Spleen (tissue), 11 donors: ENCODE data around the gene ZNF277. TPM values are rescaled to one million over a fixed set of nuclear protein-coding genes. Genes with fewer than 3 reads are reported as not detected.

Source experiments
- DNase-seq: peaks from one replicate; pipeline ENCODE4 v3.0.0-alpha.2; 2020
- H3K27ac ChIP-seq, 8 donors: fragments of 200-600 bp; sonication (generic) in 7 of 8; 1 replicate in 4 of 8; 2 replicates in 4 of 8; pipeline versions ENCODE4 v1.5.0 to v1.8.0; 2016 to 2021; ENCODE audit warnings: inconsistent platforms in 4 of 8, mild to moderate bottlenecking in 4 of 8, moderate library complexity in 1 of 8
- H3K27me3 ChIP-seq, 7 donors: fragments of 200-600 bp; sonication (generic) in 6 of 7; replicated peaks in 1 of 7; 1 replicate in 4 of 7; 2 replicates in 3 of 7; pipeline versions ENCODE4 v1.5.0 to v1.8.0; 2016 to 2021; ENCODE audit warnings: inconsistent platforms in 3 of 7, mild to moderate bottlenecking in 1 of 7
- H3K36me3 ChIP-seq, 6 donors: fragments of 200-600 bp; sonication (generic) in 5 of 6; 1 replicate in 4 of 6; 2 replicates in 2 of 6; pipeline versions ENCODE4 v1.5.0 to v1.8.0; 2016 to 2021; ENCODE audit warnings: inconsistent platforms in 2 of 6
- H3K4me1 ChIP-seq, 6 donors: fragments of 200-600 bp; sonication (generic) in 5 of 6; 1 replicate in 3 of 6; 2 replicates in 3 of 6; pipeline versions ENCODE4 v1.5.0 to v1.8.0; 2016 to 2021; ENCODE audit warnings: inconsistent platforms in 3 of 6
- H3K4me3 ChIP-seq, 8 donors: fragments of 200-600 bp; sonication (generic) in 7 of 8; 1 replicate in 4 of 8; 2 replicates in 4 of 8; pipeline versions ENCODE4 v1.5.0 to v1.8.0; 2016 to 2021; ENCODE audit warnings: inconsistent platforms in 4 of 8, mild to moderate bottlenecking in 4 of 8, moderate library complexity in 2 of 8
- H3K9me3 ChIP-seq, 8 donors: fragments of 200-600 bp; sonication (generic) in 7 of 8; 1 replicate in 4 of 8; 2 replicates in 4 of 8; pipeline versions ENCODE4 v1.5.0 to v1.8.0; 2016 to 2021; ENCODE audit warnings: inconsistent platforms in 4 of 8
- CTCF ChIP-seq, 11 experiments: fragments of 200-600 bp in 7 of 11; fragments of 450-650 bp in 4 of 11; sonication (generic) in 4 of 11; IDR thresholded peaks in 8 of 11; conservative IDR thresholded peaks in 3 of 11; 1 replicate in 7 of 11; 2 replicates in 4 of 11; pipeline versions ENCODE4 v1.4.0 to v1.8.0; 2016 to 2021; ENCODE audit warnings: antibody characterized with exemption in 11 of 11, inconsistent platforms in 4 of 11, mild to moderate bottlenecking in 1 of 11
- POLR2A ChIP-seq, 3 donors: fragments of 450-650 bp; IDR thresholded peaks; one replicate each; pipeline ENCODE4 v1.5.1; 2017; ENCODE audit warnings: antibody characterized with exemption in 3 of 3, mild to moderate bottlenecking in 1 of 3
- POLR2AphosphoS5 ChIP-seq, 3 donors: sonication (generic); formaldehyde crosslinking; IDR thresholded peaks; one replicate each; pipeline ENCODE4 v1.5.1; 2017; ENCODE audit warnings: antibody characterized with exemption in 3 of 3
- WGBS, 5 donors: extraction: QIAGEN DNeasy Blood & Tissue Kit in 3 of 5; methylation state at CpG; one replicate each; pipeline versions ENCODE4 v1.1.5 to v1.1.7; 2013 to 2018; 5-methylcytosine and 5-hydroxymethylcytosine counted together
- intact Hi-C: fragments of 100-400 bp; cut with DNase I; formaldehyde crosslinking; loops from one replicate; pipeline ENCODE4 v1.15.0; 2023; ENCODE audit warnings: low total_unique reads
- polyA plus RNA-seq, 3 donors: library from polyadenylated mRNA; stranded (reverse); fragments of 200-250 nt; gene quantifications; one replicate each; pipeline ENCODE4 v1.2.1, GENCODE V29; 2013
- total RNA-seq, 7 donors: library from RNA; depleted of rRNA in 3 of 7; stranded (reverse); fragments of >200 nt in 3 of 7; fragmentation: NEBNext Ultra II Directional in 4 of 7; extraction: Animal tissue kit (Norgen Biotek cat#: 25700) in 4 of 7; gene quantifications; one replicate each; pipeline versions ENCODE4 v1.1.0 to v1.2.1, GENCODE V29; 2016 to 2021
- donor health status: healthy with polysubstance abuse.
- donor health status: DM: no; HTN: no; CAD: no; lungs with moderate emphysema.
- donor health status: DM: no; HTN: no; CAD: no.
- donor health status: Bipolar disorder and iron deficiency.
- donor health status: healthy.
- donor health status: DM: no; HTN: no; CAD: no.
- donor health status: DM: yes; HTN: yes; CAD: no.

ZNF277 gene
- total and polyA plus RNA-seq, 10 donors: 14.5 to 36.1 (median 19.6) TPM

- Histone ChIP-seq H3K27me3 (no peaks in the 10 kb centered on the region), H3K36me3 (no peaks in the 10 kb centered on the region), H3K27ac (no peak overlapping the region), H3K9me3 (no peaks in the 10 kb centered on the region), H3K4me1 (peaks cover 0 to 30% (median 2%) of the 10 kb centered on the region in 6 donors), H3K4me3 (no peak overlapping the region)
- no peak for DNase-seq
- intact Hi-C loops: no loop called here
- TF ChIP-seq CTCF (IDR thresholded peaks at IDR 0.05 in 8 of 11, conservative IDR thresholded peaks at IDR 0.05 in 3 of 11) (no peak), POLR2AphosphoS5 (IDR thresholded peaks at IDR 0.05) (no peak), POLR2A (IDR thresholded peaks at IDR 0.05) (no peak)
These were observed 7.8 kb downstream of the ZNF277 start for GRCh38 chr7:112214268-112214667.

GRCh38 chr7:112214883-112215282, 8.4 kb downstream of the ZNF277 start:
- no peaks in the 10 kb centered on the region for H3K9me3 ChIP-seq
- no peaks in the 10 kb centered on the region for H3K36me3 ChIP-seq
- no peaks in the 10 kb centered on the region for H3K27me3 ChIP-seq
- WGBS, 5 donors: 84 to 96% (median 88%) methylated on average over 2 of the region's 2 CpGs
- no peak overlapping the region for H3K4me3 ChIP-seq
- intact Hi-C loops: no loop called here
- H3K27ac ChIP-seq: no peak overlapping the region
- DNase-seq: no peak
- TF ChIP-seq POLR2A (IDR thresholded peaks at IDR 0.05) (no peak), CTCF (IDR thresholded peaks at IDR 0.05 in 8 of 11, conservative IDR thresholded peaks at IDR 0.05 in 3 of 11) (no peak), POLR2AphosphoS5 (IDR thresholded peaks at IDR 0.05) (no peak)
- peaks cover 0 to 26% (median 2%) of the 10 kb centered on the region in 6 donors for H3K4me1 ChIP-seq

- Histone ChIP-seq H3K4me1 (peaks cover 0 to 22% (median 2%) of the 10 kb centered on the region in 6 donors), H3K36me3 (peaks cover 0 to under 1% (median 0%) of the 10 kb centered on the region in 6 donors), H3K27ac (no peak overlapping the region), H3K27me3 (no peaks in the 10 kb centered on the region), H3K9me3 (no peaks in the 10 kb centered on the region), H3K4me3 (no peak overlapping the region)
- 88 to 94% (median 91%) methylated on average over 4 of the region's 4 CpGs for WGBS, 5 donors
- intact Hi-C loops: no loop called here
- no peak for TF ChIP-seq POLR2AphosphoS5 (IDR thresholded peaks at IDR 0.05)
- no peak for DNase-seq
These were observed 9.3 kb downstream of the ZNF277 start for GRCh38 chr7:112215787-112216186.

- peak; percentile 43 for DNase-seq
- TF ChIP-seq POLR2A (IDR thresholded peaks at IDR 0.05) (no peak), CTCF (IDR thresholded peaks at IDR 0.05 in 8 of 11, conservative IDR thresholded peaks at IDR 0.05 in 3 of 11) (no peak), POLR2AphosphoS5 (IDR thresholded peaks at IDR 0.05) (no peak)
- no peak overlapping the region for H3K27ac ChIP-seq
- H3K4me3 ChIP-seq: no peak overlapping the region
- intact Hi-C loops: no loop called here
- H3K9me3 ChIP-seq: no peaks in the 10 kb centered on the region
- H3K4me1 ChIP-seq: no peaks in the 10 kb centered on the region
- no peaks in the 10 kb centered on the region for H3K27me3 ChIP-seq
- 88 to 93% (median 92%) methylated on average over 20 of the region's 20 CpGs for WGBS, 5 donors
- H3K36me3 ChIP-seq: peaks cover 0 to 9% (median 0%) of the 10 kb centered on the region in 6 donors
These were observed 14.5 kb downstream of the ZNF277 start for GRCh38 chr7:112220877-112221434.

- intact Hi-C loops: no loop called here
- WGBS, 5 donors: 83 to 93% (median 89%) methylated on average over 3 of the region's 3 CpGs
These were observed 16.8 kb downstream of the ZNF277 start for GRCh38 chr7:112223310-112223709.

More at GRCh38 chr7:112223310-112223709, 16.8 kb downstream of the ZNF277 start:
- H3K9me3 ChIP-seq: no peaks in the 10 kb centered on the region
- no peak for TF ChIP-seq POLR2AphosphoS5 (IDR thresholded peaks at IDR 0.05)
- TF ChIP-seq POLR2A (IDR thresholded peaks at IDR 0.05): no peak
- TF ChIP-seq CTCF (IDR thresholded peaks at IDR 0.05 in 8 of 11, conservative IDR thresholded peaks at IDR 0.05 in 3 of 11): no peak
- no peak overlapping the region for H3K4me3 ChIP-seq
- no peak for DNase-seq
- no peaks in the 10 kb centered on the region for H3K4me1 ChIP-seq
- H3K36me3 ChIP-seq: peaks cover 0 to 9% (median 0%) of the 10 kb centered on the region in 6 donors
- no peak overlapping the region for H3K27ac ChIP-seq
- H3K27me3 ChIP-seq: no peaks in the 10 kb centered on the region
